Measurements from ENCODE around the gene KLC1. TPM values are rescaled to one million over a fixed set of nuclear protein-coding genes. Genes with fewer than 3 reads are reported as not detected.

KLC1 gene
- total RNA-seq, 2 experiments from 2014 or later, result 97.5 to 101 TPM

DNA sequence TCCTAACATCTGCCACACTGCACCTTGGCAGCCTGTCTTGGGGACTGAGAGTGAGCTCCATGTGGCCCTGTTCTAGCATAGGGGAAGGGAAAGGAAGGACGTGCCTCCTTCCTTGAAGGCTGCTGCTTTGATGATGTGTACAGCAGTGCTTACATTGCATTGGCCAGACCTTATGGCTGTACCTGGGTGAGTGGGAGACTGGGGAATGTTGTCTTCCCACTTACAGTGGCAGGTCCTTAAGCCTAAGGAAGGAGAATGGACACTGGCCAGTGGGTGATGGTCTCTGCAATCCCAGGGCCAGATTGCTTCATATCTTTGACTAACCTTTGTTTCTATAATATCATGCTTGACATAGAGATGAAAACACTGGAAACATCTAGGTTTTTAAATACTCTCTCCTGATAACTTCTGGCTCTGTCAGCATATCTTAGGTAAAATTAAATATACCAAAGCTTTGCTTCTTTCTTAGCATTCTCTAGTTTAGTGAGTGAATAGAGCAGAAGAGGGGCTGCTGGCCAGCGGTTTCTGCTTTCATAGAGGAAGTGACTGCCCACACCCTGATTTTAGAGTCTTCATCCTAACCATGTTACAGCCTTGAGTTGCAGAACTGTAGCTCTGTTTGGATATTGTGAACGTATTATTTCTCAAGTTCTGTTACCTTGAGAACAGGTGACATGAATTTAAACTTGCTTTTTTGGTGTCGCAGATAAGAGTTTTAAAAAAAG lies 27.2 kb downstream of the KLC1 start:
- no peak overlapping the region for H3K4me3 Mint-ChIP-seq
- H3K27me3 Mint-ChIP-seq, result no peaks in the 10 kb centered on the region
- peaks cover 4% of the 10 kb centered on the region for H3K4me1 Mint-ChIP-seq (ENCODE audit: low read depth)
- no peak for DNase-seq
- intact Hi-C loops (cut with micrococcal nuclease), result no loop called here
- CTCF ChIA-PET, result interaction anchor here (0.9 to 2.3 kb wide), 3 partner anchors 8 to 13 kb away, joined by 3 to 7 read pairs (median 3); no protein-coding TSS in a partner anchor
- peaks cover 17% of the 10 kb centered on the region for H3K36me3 Mint-ChIP-seq (ENCODE audit: low read depth)
- H3K9me3 Mint-ChIP-seq, result no peaks in the 10 kb centered on the region
- POLR2A ChIA-PET, result no interaction called here
- H3K27ac Mint-ChIP-seq, result peak overlapping the region; percentile 55
- TF ChIP-seq, protein P1, sequence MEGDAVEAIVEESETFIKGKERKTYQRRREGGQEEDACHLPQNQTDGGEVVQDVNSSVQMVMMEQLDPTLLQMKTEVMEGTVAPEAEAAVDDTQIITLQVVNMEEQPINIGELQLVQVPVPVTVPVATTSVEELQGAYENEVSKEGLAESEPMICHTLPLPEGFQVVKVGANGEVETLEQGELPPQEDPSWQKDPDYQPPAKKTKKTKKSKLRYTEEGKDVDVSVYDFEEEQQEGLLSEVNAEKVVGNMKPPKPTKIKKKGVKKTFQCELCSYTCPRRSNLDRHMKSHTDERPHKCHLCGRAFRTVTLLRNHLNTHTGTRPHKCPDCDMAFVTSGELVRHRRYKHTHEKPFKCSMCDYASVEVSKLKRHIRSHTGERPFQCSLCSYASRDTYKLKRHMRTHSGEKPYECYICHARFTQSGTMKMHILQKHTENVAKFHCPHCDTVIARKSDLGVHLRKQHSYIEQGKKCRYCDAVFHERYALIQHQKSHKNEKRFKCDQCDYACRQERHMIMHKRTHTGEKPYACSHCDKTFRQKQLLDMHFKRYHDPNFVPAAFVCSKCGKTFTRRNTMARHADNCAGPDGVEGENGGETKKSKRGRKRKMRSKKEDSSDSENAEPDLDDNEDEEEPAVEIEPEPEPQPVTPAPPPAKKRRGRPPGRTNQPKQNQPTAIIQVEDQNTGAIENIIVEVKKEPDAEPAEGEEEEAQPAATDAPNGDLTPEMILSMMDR (IDR thresholded peaks at IDR 0.05), result no peak
- no peak for ATAC-seq

DNA sequence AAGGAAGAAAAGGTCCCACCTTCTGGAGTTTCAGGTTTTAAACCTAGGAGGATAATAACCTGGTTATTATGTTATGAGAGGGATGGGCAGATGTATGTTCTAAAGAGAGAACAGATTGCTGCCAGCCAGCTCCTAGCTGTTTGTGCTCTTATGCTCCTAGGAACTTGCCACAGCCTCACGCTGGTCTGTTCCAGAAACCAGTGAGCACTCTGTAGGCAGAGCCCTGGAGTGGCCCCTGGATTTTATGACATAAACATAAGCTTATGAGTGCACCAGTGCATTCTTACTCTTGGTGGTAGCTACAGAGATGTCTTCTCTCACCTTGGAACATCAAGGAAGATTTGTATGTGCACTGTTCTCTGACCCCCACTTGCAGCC lies 27.7 kb downstream of the KLC1 start:
- Mint-ChIP-seq H3K4me3 (no peak overlapping the region), H3K27ac (no peak overlapping the region), H3K9me3 (no peaks in the 10 kb centered on the region), H3K27me3 (no peaks in the 10 kb centered on the region), H3K4me1 (ENCODE audit: low read depth) (peaks cover 4% of the 10 kb centered on the region), H3K36me3 (ENCODE audit: low read depth) (peaks cover 17% of the 10 kb centered on the region)
- POLR2A ChIA-PET, result no interaction called here
- ATAC-seq (no peak), DNase-seq (no peak)
- TF ChIP-seq, protein P1 (IDR thresholded peaks at IDR 0.05), result no peak
- intact Hi-C loops (cut with micrococcal nuclease), result no loop called here
- CTCF ChIA-PET, result interaction anchor here (1.0 to 2.3 kb wide), 2 partner anchors 10 to 13 kb away, joined by 3 to 7 read pairs; no protein-coding TSS in a partner anchor

DNA sequence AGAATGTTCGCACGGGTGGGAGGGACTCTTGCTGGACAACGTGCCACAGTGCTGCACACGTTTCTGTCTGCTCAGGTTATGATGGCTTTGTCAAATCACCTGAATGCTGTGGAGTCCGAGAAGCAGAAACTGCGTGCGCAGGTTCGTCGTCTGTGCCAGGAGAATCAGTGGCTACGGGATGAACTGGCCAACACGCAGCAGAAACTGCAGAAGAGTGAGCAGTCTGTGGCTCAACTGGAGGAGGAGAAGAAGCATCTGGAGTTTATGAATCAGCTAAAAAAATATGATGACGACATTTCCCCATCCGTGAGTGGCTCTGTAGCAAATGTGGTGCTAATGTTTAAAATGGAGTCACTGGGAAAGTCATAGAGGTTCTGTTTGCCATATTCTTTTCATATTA lies 28.5 kb downstream of the KLC1 start:
- ChIA-PET POLR2A (interaction anchor here (1.0 kb wide), 1 partner anchor 104 kb away, joined by 4 read pairs; no protein-coding TSS in a partner anchor), CTCF (interaction anchor here (1.0 to 2.3 kb wide), 4 partner anchors 11 to 253 kb away, joined by 3 to 7 read pairs (median 3); no protein-coding TSS in a partner anchor)
- peaks cover 22% of the 10 kb centered on the region for H3K36me3 Mint-ChIP-seq (ENCODE audit: low read depth)
- ATAC-seq (no peak), DNase-seq (no peak)
- H3K27ac Mint-ChIP-seq, result no peak overlapping the region
- H3K4me1 Mint-ChIP-seq (ENCODE audit: low read depth), result peaks cover 4% of the 10 kb centered on the region
- TF ChIP-seq, protein P1 (IDR thresholded peaks at IDR 0.05), result no peak
- intact Hi-C loops (cut with micrococcal nuclease), result no loop called here
- H3K27me3 Mint-ChIP-seq, result no peaks in the 10 kb centered on the region
- H3K4me3 Mint-ChIP-seq, result no peak overlapping the region
- H3K9me3 Mint-ChIP-seq, result no peaks in the 10 kb centered on the region

DNA sequence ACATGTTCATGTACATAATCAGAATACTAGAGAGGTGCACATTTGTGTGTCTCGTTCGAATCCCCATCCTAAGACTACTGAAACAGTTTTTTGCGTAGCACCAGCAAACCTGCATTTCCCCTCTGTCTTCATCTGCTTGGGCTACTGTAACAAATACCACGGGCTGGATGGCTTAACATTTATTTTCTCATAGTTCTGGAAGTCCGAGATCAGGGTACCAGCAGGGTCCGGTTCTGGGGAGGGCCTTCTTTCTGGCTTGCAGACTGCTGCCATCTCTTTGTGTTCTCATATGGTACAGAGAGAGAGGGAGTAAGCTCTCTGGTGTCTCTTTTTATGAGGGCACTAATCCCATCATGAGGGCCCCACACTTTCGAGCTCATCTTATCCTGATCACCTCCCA lies 30.6 kb downstream of the KLC1 start:
- TF ChIP-seq, protein P1 (IDR thresholded peaks at IDR 0.05), result no peak
- intact Hi-C loops (cut with micrococcal nuclease), result no loop called here
- H3K27me3 Mint-ChIP-seq, result no peaks in the 10 kb centered on the region
- no peak for ATAC-seq
- ChIA-PET POLR2A (no interaction called here), CTCF (no interaction called here)
- H3K27ac Mint-ChIP-seq, result no peak overlapping the region
- H3K36me3 Mint-ChIP-seq (ENCODE audit: low read depth), result peaks cover 25% of the 10 kb centered on the region
- H3K4me1 Mint-ChIP-seq (ENCODE audit: low read depth), result peaks cover 2% of the 10 kb centered on the region
- no peak overlapping the region for H3K4me3 Mint-ChIP-seq
- DNase-seq, result no peak
- no peaks in the 10 kb centered on the region for H3K9me3 Mint-ChIP-seq

DNA sequence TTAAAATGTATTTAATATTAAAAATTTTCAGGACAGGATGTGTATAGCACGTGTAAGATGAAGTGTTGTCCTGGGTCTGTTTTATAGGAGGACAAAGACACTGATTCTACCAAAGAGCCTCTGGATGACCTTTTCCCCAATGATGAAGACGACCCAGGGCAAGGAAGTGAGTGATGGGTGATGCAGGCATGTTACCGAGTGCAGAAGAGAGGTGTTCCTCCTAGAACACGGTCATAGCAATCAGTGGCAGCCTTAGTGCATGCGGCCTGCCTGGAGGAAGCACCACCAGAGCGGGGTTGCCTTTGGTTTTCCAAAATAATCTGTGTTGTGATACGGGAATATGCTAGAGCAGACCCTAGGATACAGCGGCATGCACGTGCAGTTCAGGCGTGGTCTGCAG lies 33.0 kb downstream of the KLC1 start:
- ATAC-seq, result no peak
- ChIA-PET POLR2A (no interaction called here), CTCF (no interaction called here)
- Mint-ChIP-seq H3K27ac (no peak overlapping the region), H3K36me3 (ENCODE audit: low read depth) (peaks cover 20% of the 10 kb centered on the region), H3K27me3 (no peaks in the 10 kb centered on the region), H3K4me1 (ENCODE audit: low read depth) (no peaks in the 10 kb centered on the region), H3K9me3 (no peaks in the 10 kb centered on the region), H3K4me3 (no peak overlapping the region)
- no peak for DNase-seq
- TF ChIP-seq, protein P1 (IDR thresholded peaks at IDR 0.05), result no peak
- intact Hi-C loops (cut with micrococcal nuclease), result no loop called here
